WTC11 (cell line): ENCODE data around the gene B3GNT7.
"Not testable (repeated sequence)": the region's sequence is repeated elsewhere in the genome, so short reads cannot be mapped to it uniquely, and the experiment has no call there.

Source experiments
- AFF4 ChIP-seq: sonication (generic); formaldehyde crosslinking; IDR thresholded peaks from 2 replicates; pipeline ENCODE4 v1.8.1; 2023; ENCODE audit warnings: mild to moderate bottlenecking, missing genetic modification reagents, borderline replicate concordance
- CTCF ChIP-seq: fragments of 200-600 bp; IDR thresholded peaks from 2 replicates; pipeline ENCODE4 v1.8.0; 2022; ENCODE audit warnings: antibody characterized with exemption
- ERG ChIP-seq: fragments of 250-450 bp; sonication (Bioruptor Pico); IDR thresholded peaks from 2 replicates; pipeline ENCODE4 v1.8.0; 2021; ENCODE audit warnings: mild to moderate bottlenecking
- GRHL2 ChIP-seq: fragments of 250-450 bp; sonication (Bioruptor Pico); IDR thresholded peaks from 2 replicates; pipeline ENCODE4 v1.8.0; 2022; ENCODE audit warnings: mild to moderate bottlenecking, moderate library complexity; ENCODE audit not compliant: insufficient replicate concordance, severe bottlenecking
- JUN ChIP-seq: sonication (generic); formaldehyde crosslinking; IDR thresholded peaks from 2 replicates; pipeline ENCODE4 v1.8.0; 2023; ENCODE audit warnings: mild to moderate bottlenecking, missing genetic modification reagents
- MAX ChIP-seq: sonication (generic); formaldehyde crosslinking; IDR thresholded peaks from 2 replicates; pipeline ENCODE4 v1.8.0; 2022; ENCODE audit warnings: mild to moderate bottlenecking, missing genetic modification reagents
- NFE2L1 ChIP-seq: sonication (generic); formaldehyde crosslinking; IDR thresholded peaks from 2 replicates; pipeline ENCODE4 v1.8.1; 2023; ENCODE audit warnings: missing genetic modification reagents
- NR1H2 ChIP-seq: sonication (generic); formaldehyde crosslinking; IDR thresholded peaks from 2 replicates; pipeline ENCODE4 v1.9.0; 2021; ENCODE audit warnings: mild to moderate bottlenecking, moderate library complexity, missing genetic modification reagents
- STAT6 ChIP-seq: sonication (generic); formaldehyde crosslinking; conservative IDR thresholded peaks from 2 replicates; pipeline ENCODE4 v1.8.1; 2023; ENCODE audit warnings: mild to moderate bottlenecking, low read depth, missing genetic modification reagents, moderate library complexity
- USF1 ChIP-seq: sonication (generic); formaldehyde crosslinking; IDR thresholded peaks from 2 replicates; pipeline ENCODE4 v1.8.0; 2022; ENCODE audit warnings: mild to moderate bottlenecking, missing genetic modification reagents
- ZNF281 ChIP-seq: sonication (generic); formaldehyde crosslinking; IDR thresholded peaks from 2 replicates; pipeline ENCODE4 v1.8.0; 2023; ENCODE audit warnings: mild to moderate bottlenecking, missing genetic modification reagents
- ZNF532 ChIP-seq: fragments of 250-450 bp; sonication (Bioruptor Pico); IDR thresholded peaks from 2 replicates; pipeline ENCODE4 v1.9.0; 2021; ENCODE audit warnings: mild to moderate bottlenecking, borderline replicate concordance

GRCh38 chr2:231405601-231406367, 10.3 kb downstream of the B3GNT7 start:
- peak; percentile 22; the same call in 1 of the 2 replicates for TF ChIP-seq CTCF
- TF ChIP-seq JUN (CRISPR knock-in tag); AFF4 (CRISPR knock-in tag); MAX (CRISPR knock-in tag); NFE2L1 (CRISPR knock-in tag); ZNF281; ERG (CRISPR knock-in tag); ZNF532 (CRISPR knock-in tag); GRHL2 (CRISPR knock-in tag); STAT6 (CRISPR knock-in tag); USF1 (CRISPR knock-in tag); NR1H2 (CRISPR knock-in tag): not testable (repeated sequence)
